GM21423 (cell line): ENCODE measurements around the gene PHC1.
"Not testable (repeated sequence)": the region's sequence is repeated elsewhere in the genome, so short reads cannot be mapped to it uniquely, and the experiment has no call there.

ENCODE experiments used
- ATAC-seq: cut with Tn5 transposase; IDR thresholded peaks from one replicate; pipeline ENCODE4 v1.9.1; 2021; ENCODE audit warnings: mild to moderate bottlenecking, moderate library complexity; ENCODE audit not compliant: unreplicated experiment

Gene PHC1

DNA sequence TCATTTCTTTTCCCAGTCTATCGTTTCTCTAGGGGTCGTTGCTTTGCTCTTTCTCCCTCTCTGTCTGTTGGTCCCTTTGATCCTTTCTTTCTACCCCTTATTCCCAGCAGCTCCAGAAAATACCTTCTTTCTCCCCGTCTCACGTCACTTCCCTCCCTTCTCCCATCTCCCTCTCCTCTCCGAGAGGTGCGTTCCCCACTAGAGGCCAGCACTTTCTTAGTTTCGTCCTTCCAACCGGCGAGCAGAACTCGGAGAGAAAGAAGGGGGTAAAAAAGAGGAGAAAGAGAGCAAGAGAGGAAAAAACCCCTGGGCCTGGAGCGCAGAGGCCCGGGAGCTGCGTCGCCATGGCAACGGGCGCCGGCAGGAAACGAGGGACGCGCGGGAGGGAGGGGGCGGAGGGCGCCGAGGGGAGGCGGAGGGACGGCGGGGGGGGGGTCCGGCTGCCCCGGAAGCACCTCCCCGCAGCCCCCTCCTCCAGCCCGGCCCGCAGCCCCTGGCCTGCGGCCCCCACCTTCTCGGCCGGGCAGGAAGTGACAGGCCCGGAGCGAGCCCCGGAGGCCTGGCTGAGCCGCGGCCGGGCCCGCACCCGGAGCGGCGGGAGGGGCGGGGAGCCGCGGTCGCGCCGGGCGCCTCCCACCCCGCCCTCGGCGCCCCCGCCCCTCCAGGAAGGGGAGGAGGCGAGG lies at the start of gene PHC1:
Gene PHC1 (plus strand): TSS at position 477 of the 683 bp plus-strand sequence. CDS start 3,169 bp downstream, outside the sequence.
- ATAC-seq, result peak; percentile 54

DNA sequence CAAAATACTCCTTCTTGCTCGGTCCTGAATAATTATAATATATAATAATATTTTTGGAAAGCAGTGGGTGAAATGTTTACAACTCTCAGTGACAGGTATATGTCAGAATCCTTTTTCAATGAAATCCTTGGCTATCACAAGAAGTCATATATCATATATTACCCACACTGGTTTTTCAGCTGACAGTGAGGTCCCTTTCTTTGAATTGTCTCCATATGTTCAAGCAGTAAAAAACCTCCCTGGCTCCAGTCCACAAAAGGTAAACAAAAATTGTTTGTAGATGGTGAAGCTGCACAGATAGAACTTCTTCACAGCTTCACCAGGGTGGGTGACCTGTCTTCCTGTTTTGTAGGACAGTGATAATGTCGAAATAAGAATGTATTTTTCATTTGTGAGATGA lies 47.9 kb upstream of the PHC1 start:
- ATAC-seq, result no peak

DNA sequence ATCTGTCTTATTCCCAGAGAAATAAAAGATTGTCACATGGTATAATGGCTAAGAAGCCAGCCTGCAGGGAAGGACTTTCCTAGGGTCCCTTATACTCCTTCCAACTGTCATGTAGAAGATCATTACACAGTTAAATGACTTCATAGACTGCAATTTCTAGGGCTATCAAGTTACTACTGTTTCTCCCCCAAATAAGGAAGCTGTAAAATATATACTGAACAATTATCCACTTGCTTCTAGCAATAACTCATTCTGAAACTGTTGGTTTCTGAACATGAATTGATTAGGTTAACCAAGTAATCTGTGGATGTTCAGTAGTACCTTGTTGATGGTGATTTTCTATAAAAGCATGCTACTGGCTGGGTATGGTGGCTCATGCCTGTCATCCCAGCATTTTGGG lies 47.3 kb upstream of the PHC1 start:
- no peak for ATAC-seq

DNA sequence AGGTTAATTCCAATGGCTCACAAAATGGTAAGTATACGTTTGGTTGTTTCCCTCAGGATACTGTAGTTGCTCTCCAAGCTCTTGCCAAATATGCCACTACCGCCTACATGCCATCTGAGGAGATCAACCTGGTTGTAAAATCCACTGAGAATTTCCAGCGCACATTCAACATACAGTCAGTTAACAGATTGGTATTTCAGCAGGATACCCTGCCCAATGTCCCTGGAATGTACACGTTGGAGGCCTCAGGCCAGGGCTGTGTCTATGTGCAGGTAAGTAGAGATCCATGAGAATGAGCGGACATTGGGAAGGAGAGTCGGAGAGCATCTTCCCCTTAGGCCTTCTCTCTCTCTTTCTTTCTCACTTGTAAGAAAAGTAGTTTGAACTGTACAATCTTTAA lies 46.5 kb upstream of the PHC1 start:
- ATAC-seq, result no peak

- no peak for ATAC-seq
These were observed 43.7 kb upstream of the PHC1 start for GRCh38 chr12:8870586-8870985.

GRCh38 chr12:8871068-8871467 lies 43.2 kb upstream of the PHC1 start:
- no peak for ATAC-seq

- no peak for ATAC-seq
These were observed 37.4 kb upstream of the PHC1 start for GRCh38 chr12:8876887-8877286.

DNA sequence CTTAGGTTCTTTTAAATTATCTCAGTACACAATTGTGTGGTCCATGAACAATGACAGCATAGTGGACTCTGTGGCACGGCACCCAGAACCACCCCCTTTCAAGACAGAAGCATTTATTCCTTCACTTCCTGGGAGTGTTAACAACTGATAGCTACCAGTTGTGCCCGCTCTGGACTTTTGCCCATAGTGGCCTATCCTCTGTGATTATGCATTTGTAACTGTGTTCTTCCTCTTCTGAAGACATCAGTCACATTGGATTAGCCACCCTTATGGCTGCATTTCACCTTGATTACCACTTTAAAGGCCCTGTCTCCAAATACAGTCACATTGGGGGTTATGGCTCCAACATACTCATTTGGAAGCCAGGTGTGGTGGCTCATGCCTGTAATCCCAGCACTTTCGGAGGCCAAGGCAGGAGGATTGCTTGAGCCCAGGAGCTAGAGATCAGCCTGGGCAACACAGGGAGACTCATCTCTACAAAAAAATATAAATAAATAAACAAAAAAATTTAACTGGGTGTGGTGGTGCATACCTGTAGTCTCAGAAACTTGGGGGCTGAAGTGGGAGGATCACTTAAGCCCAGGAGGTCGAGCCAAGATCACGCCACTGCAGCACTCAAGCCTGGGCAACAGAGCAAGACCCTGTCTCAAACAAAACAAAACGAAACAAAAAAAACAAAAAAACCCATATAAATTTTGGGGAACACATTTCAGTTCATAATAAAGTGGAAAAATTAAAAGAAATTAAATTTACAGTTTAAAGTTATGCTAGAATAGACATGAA lies 27.6 kb upstream of the PHC1 start:
- no peak for ATAC-seq

GRCh38 chr12:8887285-8887715 lies 27.0 kb upstream of the PHC1 start:
- ATAC-seq, result no peak

DNA sequence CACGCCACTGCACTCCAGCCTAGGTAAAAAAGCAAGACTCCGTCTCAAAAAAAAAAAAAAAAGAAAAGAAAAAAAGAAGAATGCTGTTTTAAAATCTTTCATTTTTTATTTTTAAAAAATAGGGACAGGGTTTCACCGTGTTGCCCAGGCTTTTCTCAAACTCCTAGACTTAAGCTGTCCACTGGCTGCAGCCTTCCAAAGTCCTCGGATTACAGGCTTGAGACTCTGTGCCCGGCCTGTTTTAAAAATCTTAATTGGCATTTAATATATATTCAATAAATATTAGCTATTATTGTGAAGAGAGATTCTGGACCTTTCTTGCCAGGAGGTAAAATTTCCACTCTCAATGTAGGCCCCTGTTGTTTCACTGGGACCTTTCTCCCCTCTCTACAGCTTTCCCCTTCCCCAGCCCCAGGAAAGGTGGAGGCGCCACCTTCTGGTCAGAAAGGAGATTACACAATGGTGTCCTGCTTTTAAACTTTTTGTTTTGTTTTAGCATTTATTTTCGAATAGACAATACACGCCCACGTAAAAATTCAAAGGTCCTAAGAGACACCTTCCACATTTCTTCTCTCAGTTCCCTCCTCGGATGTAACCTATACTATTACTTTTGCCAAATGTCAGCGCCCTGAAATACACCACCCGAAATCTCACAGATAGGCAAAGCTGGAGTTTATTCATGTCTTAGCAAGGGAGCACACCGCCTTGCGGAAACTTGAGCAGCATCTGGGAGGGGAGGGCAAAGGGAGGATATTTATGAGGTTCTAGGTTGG lies 23.8 kb upstream of the PHC1 start:
- no peak for ATAC-seq

DNA sequence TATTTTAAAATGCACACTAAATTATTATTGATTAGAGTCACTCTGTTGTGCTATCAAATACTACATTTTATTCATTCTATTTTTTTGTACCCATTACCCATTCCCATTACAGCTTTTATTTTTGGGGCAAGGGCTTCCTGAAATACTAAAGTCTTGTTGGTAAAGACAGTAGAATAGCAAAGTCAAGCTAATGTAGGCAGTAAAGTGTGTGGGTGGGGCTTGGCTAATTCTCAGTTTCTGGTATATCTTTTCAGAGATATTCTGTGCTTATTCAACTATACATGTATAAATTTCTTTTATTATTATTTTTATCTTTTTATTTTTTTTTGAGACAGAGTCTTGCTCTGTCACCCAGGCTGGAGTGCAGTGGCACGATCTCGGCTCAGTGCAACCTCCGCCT lies 22.3 kb upstream of the PHC1 start:
- no peak for ATAC-seq

- no peak for ATAC-seq
These were observed 19.9 kb upstream of the PHC1 start for GRCh38 chr12:8894378-8894777.

DNA sequence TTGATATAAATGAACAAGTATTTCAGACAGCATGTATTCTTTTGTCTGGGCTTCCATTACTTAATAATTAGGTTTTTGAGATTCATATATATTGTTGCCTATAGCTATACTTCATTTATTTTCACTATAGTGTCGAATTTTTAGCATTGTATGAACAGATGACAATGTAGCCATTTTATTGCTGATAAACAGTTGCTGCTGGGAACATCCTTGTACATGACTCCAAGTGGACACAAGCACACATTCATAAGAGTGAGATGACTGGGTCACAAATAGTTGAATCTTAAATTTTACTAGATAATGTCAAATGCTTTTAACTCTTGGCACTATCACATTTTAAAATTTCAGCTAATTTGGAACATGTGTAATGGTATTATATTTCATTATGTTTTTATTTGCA lies 19.3 kb upstream of the PHC1 start:
- ATAC-seq, result no peak

DNA sequence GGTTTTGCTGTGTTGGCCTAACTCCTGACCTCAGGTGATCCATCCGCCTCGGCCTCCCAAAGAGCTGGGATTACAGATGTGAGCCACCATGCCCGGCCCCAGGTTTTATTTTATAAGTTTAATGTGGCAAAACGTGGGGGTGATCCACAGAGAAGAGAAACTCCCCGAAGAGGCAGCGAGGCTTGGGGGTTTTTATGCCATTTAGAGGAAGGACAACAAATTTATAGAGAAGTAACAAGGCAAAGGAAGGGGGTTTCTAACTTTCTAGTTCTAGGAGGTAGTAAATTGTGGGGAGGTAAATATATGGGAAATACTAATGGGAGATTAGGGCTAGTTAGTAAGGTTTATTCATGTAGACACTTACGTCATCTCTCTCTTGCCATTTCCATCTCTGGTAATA lies 17.2 kb upstream of the PHC1 start:
- ATAC-seq, result no peak

DNA sequence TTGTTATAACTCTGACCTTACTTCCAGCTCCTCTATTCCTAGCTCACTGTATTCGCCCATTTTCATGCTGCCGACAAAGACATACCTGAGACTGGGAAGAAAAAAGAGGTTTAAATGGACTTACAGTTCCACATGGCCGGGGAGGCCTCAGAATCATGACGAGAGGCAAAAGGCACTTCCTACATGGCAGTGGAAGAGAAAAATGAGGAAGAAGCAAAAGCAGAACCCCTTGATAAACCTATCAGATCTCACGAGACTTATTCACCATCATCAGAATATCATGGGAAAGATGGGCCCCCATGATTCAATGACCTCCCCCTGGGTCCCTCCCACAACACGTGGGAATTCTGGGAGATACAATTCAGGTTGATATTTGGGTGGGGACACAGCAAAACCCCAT lies 14.5 kb upstream of the PHC1 start:
- no peak for ATAC-seq

- ATAC-seq, result not testable (repeated sequence)
These were observed 11.6 kb upstream of the PHC1 start for GRCh38 chr12:8902703-8903102.

DNA sequence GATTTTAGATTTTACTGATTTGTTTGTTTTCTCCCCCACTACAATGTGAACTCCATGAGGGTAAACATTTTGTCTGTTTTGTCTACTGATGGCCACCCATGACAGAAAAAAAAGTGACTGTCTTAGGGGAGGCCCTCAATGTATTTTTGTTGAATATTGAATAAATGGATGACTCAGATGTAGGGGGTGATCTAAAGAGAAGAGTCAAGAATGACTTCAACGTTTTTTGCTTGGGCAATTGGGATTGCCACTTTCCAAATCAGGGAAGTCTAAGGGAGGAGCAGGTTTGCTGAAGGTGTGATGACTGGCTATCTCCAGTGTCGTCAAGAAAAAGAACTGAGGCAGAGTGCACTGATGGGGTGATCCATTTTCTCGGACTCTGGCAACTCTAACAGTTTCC lies 10.7 kb upstream of the PHC1 start:
- no peak for ATAC-seq

GRCh38 chr12:8904665-8905064 lies 9.6 kb upstream of the PHC1 start:
- ATAC-seq, result no peak

DNA sequence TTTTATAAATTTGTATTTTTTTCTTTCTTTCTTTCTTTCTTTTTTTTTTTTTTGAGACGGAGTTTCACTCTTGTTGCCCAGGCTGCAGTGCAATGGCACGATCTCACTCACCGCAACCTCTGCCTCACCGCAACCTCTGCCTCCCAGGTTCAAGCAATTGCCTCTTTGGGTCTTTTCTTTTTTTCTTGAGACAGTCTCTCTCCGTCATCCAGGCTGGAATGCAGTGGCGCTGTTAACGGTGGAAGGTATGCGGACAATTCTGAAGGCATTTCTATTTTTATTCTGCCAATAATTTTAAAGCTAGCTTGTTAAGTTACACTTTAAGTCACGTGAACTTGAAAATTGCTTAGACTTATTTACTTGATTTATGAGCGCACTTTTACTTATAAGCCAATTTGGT lies 8.8 kb upstream of the PHC1 start:
- ATAC-seq, result no peak

DNA sequence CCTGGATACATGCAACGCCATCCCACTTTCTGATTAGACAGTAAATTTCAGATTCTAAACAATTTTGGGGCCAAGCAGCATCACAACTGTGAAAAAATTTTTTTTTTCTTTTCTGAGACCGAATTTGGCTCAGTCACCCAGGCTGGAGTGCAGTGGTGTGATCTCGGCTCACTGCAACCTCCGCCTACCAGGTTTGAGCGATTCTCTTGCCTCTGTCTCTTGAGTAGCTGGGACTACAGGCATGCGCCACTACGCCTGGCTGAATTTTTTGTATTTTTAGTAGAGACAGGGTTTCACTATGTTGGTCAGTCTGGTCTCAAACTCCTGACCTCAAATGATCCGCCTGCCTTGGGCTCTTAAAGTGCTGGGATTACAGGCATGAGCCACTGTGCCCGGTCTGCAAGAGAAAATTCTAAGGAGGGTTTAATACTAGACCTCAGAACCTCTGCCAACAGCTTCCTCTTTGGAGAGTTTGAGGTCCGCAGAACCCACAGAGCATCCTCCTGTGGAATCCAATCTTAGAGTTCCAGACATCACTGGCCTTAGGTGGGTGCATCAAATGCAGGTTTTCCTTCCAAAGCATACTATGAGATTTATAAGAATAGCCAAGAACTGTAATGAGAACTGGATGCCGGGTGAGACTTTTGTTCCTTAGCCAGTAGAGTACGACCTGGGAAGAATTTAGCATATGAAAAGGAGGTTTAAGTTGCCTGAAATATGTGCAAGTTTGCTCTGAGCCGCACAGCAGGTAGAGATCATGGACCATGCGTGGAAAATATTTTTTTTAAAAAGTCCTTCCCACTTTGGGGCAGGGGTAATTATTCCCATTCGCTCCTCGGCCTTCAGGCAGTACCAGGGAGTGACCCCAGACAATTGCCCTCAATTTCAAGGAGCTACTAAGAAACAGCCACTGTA lies 7.8 kb upstream of the PHC1 start:
- ATAC-seq, result no peak

DNA sequence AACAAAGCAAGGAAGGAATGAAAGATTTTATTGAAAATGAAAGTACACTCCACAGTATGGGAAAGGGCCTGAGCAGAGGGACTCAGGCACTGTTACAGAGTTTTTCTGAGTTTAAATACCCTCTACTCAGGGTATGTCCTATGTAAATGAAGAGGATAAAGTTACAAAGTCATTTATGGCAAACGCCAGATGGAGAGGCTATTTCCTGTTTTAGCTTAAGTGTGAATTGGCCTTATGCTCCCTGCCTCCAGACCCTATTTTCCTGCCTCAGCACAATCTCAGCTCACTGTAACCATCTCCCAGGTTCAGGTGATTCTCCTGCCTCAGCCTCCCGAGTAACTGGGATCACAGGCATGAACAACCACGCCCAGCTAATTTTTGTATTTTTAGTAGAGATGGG lies 6.8 kb upstream of the PHC1 start:
- ATAC-seq, result no peak
